Measurements from ENCODE around the gene PUS7.

DNA sequence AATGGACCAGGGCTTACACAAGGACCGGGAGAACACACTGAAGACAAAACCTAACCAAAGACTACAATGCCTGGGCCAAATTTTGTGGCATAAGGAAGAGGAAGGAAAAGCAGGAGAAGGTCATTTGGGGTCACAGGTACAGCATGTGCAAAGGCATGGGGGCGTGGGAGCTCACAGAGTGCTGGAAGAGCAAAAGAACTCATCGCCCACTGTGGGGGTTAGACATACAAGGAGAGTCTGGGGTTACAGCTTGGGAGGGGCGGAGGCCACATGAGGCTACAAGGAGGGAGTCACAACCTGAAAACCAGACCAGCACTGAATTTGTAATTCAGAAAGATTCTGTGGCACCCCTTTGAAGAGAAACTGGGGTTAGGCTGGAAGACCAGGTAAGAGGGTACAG is 9.7 kb downstream of the PUS7 start:
- TF ChIP-seq REST (IDR thresholded peaks at IDR 0.05; ENCODE audit: insufficient read depth in 1 of 2, low read depth in 2 of 2, low read length in 2 of 2) (no peak), POLR2AphosphoS5 (IDR thresholded peaks at IDR 0.05; ENCODE audit: low read depth, low read length) (no peak), TAF1 (IDR thresholded peaks at IDR 0.05; ENCODE audit: borderline replicate concordance, insufficient read depth, low read length) (no peak), SIN3A (IDR thresholded peaks at IDR 0.05; ENCODE audit: borderline replicate concordance, insufficient read depth, low read length) (no peak), FOXP2 (optimal IDR thresholded peaks at IDR 0.05; ENCODE audit: borderline replicate concordance, extremely low read depth, extremely low read length, insufficient read depth) (no peak)

Data from PFSK-1 (cell line).